HCT116 (cell line): Measurements from ENCODE around the gene MCF2L2. TPM values are rescaled to one million over a fixed set of nuclear protein-coding genes. Genes with fewer than 3 reads are reported as not detected.

Experiments
- ATAC-seq: fragments of 200-7000 bp; cut with Tn5 transposase; 2 replicates; pipeline ENCODE4 v1.9.1; 2020; ENCODE audit warnings: mild to moderate bottlenecking, moderate library complexity
- BruUV-seq: library from RNA; stranded (reverse); fragments of 400-500 nt; replicated peaks from 2 replicates; lab custom pipeline; 2021; lab: Mats Ljungman, UMichigan
- CTCF ChIA-PET: fragments of 300-600 bp; sonication (Branson Sonifier 250); formaldehyde crosslinking; loops from one replicate; lab custom pipeline; 2021; ENCODE audit warnings: antibody characterized with exemption; lab: Charles Lee
- POLR2A ChIA-PET: fragments of 300-600, 350-600 bp; sonication (Branson Sonifier 250); formaldehyde crosslinking; loops from one replicate; lab custom pipeline; 2021; ENCODE audit warnings: antibody characterized with exemption; lab: Charles Lee
- RAD21 ChIA-PET, 2 experiments: fragments of 300-600 bp; sonication (Branson Sonifier 250); formaldehyde crosslinking; loops; one replicate each; lab custom pipeline; 2023; ENCODE audit warnings: low total read pairs in 2 of 2; ENCODE audit not compliant: uncharacterized antibody in 2 of 2, unreplicated experiment in 2 of 2, low non-redundant PET in 1 of 2; lab: Charles Lee
- DNase-seq: peaks from one replicate; pipeline ENCODE4 v3.0.0-alpha.2; 2010; ENCODE audit warnings: low read depth, low spot score
- H2AFZ ChIP-seq: fragments of 200-600 bp; shearing (Covaris generic), sonication (generic); 2 replicates; pipeline ENCODE4 v1.6.1; 2017; ENCODE audit warnings: low read depth, mixed run types, mixed read lengths, antibody characterized with exemption, low read length; ENCODE audit not compliant: poor library complexity, severe bottlenecking
- H3K27ac ChIP-seq: 2 replicates; pipeline ENCODE4 v1.5.1; 2012; ENCODE audit warnings: low read depth, low read length
- H3K27me3 ChIP-seq: fragments of 200-600 bp; sonication (generic); 2 replicates; pipeline ENCODE4 v1.6.1; 2016; ENCODE audit warnings: mixed run types, low read length, mixed read lengths; ENCODE audit not compliant: insufficient read depth
- H3K36me3 ChIP-seq, 2 experiments: fragments of 200-500 bp in 1 of 2; fragments of 200-600 bp in 1 of 2; sonication (Bioruptor generic) in 1 of 2; sonication (generic) in 1 of 2; 2 replicates each; pipeline versions ENCODE4 v1.5.1 to v1.6.1; 2014 to 2016; ENCODE audit warnings: low read length in 2 of 2, inconsistent platforms in 1 of 2, mixed read lengths in 1 of 2, mixed run types in 1 of 2; ENCODE audit not compliant: insufficient read depth in 2 of 2, control insufficient read depth in 1 of 2
- H3K4me1 ChIP-seq, 2 experiments: fragments of 200-600 bp in 1 of 2; sonication (generic) in 1 of 2; 2 replicates each; pipeline versions ENCODE4 v1.5.1 to v1.6.1; 2012 to 2017; ENCODE audit warnings: low read length in 2 of 2, inconsistent platforms in 1 of 2, mild to moderate bottlenecking in 1 of 2, mixed read lengths in 1 of 2, mixed run types in 1 of 2, moderate library complexity in 1 of 2; ENCODE audit not compliant: insufficient read depth in 2 of 2, control insufficient read depth in 1 of 2
- H3K4me2 ChIP-seq: fragments of 200-600 bp; sonication (generic); 2 replicates; pipeline ENCODE4 v1.6.1; 2017; ENCODE audit warnings: mixed run types, low read length, mixed read lengths
- H3K4me3 ChIP-seq, 2 experiments: fragments of 200-600 bp in 1 of 2; sonication (generic) in 1 of 2; replicated peaks in 1 of 2; 2 replicates each; pipeline ENCODE4 v1.5.1; 2011 to 2016; ENCODE audit warnings: low read length in 2 of 2, control low read depth in 1 of 2, low read depth in 1 of 2, mild to moderate bottlenecking in 1 of 2, mixed read lengths in 1 of 2, mixed run types in 1 of 2
- H3K79me2 ChIP-seq: fragments of 200-600 bp; sonication (generic); 2 replicates; pipeline ENCODE4 v1.6.1; 2017; ENCODE audit warnings: mild to moderate bottlenecking, mixed run types, low read length, moderate library complexity, mixed read lengths; ENCODE audit not compliant: insufficient read depth
- H3K9ac ChIP-seq: fragments of 200-600 bp; sonication (generic); 2 replicates; pipeline ENCODE4 v1.6.1; 2016; ENCODE audit warnings: low read length, mixed read lengths
- H3K9me2 ChIP-seq: fragments of 200-600 bp; sonication (generic), shearing (Covaris generic); 2 replicates; pipeline ENCODE4 v1.6.1; 2017; ENCODE audit warnings: mixed run types, mild to moderate bottlenecking, moderate library complexity; ENCODE audit not compliant: insufficient read depth
- H3K9me3 ChIP-seq, 2 experiments: fragments of 200-500 bp in 1 of 2; fragments of 200-600 bp in 1 of 2; sonication (Bioruptor generic) in 1 of 2; sonication (generic) in 1 of 2; 2 replicates each; pipeline ENCODE4 v1.6.1; 2014 to 2017; ENCODE audit warnings: low read length in 2 of 2, mixed read lengths in 2 of 2, inconsistent platforms in 1 of 2, low read depth in 1 of 2, mild to moderate bottlenecking in 1 of 2, mixed run types in 1 of 2, moderate library complexity in 1 of 2; ENCODE audit not compliant: control insufficient read depth in 1 of 2, insufficient read depth in 1 of 2
- H4K20me1 ChIP-seq: fragments of 200-600 bp; sonication (generic), shearing (Covaris generic); 2 replicates; pipeline ENCODE4 v1.6.1; 2017; ENCODE audit warnings: mixed run types, mild to moderate bottlenecking, moderate library complexity; ENCODE audit not compliant: insufficient read depth
- ELF1 ChIP-seq: IDR thresholded peaks from 2 replicates; pipeline ENCODE4 v1.6.1; 2012; ENCODE audit warnings: low read depth, borderline replicate concordance
- EZH2 ChIP-seq: fragments of 200-600 bp; sonication (generic); IDR thresholded peaks from 2 replicates; pipeline ENCODE4 v1.6.1; 2017; ENCODE audit warnings: antibody characterized with exemption, mixed run types
- EZH2phosphoT487 ChIP-seq: fragments of 200-600 bp; IDR thresholded peaks from 2 replicates; pipeline ENCODE4 v1.6.1; 2018; ENCODE audit warnings: antibody characterized with exemption, borderline replicate concordance
- POLR2A ChIP-seq: IDR thresholded peaks from 2 replicates; pipeline ENCODE4 v1.7.0; 2011; ENCODE audit warnings: borderline replicate concordance; ENCODE audit not compliant: insufficient read depth, insufficient read length; ENCODE audit errors: extremely low read depth
- POLR2AphosphoS5 ChIP-seq: IDR thresholded peaks from 2 replicates; pipeline ENCODE4 v1.6.1; 2011; ENCODE audit warnings: mild to moderate bottlenecking, low read depth, low read length, moderate library complexity
- RAD21 ChIP-seq: IDR thresholded peaks from 2 replicates; pipeline ENCODE4 v1.6.1; 2012; ENCODE audit warnings: low read depth, mild to moderate bottlenecking
- SIN3A ChIP-seq: IDR thresholded peaks from 2 replicates; pipeline ENCODE4 v1.6.1; 2012; ENCODE audit warnings: low read depth
- SP1 ChIP-seq: IDR thresholded peaks from 2 replicates; pipeline ENCODE4 v1.6.1; 2012; ENCODE audit warnings: low read depth
- SRF ChIP-seq: IDR thresholded peaks from 2 replicates; pipeline ENCODE4 v1.6.1; 2012; ENCODE audit warnings: low read depth
- TCF7L2 ChIP-seq: IDR thresholded peaks from 2 replicates; pipeline ENCODE4 v1.7.0; 2011; ENCODE audit warnings: borderline replicate concordance, inconsistent platforms; ENCODE audit not compliant: insufficient read depth, insufficient read length; ENCODE audit errors: extremely low read depth
- ZFX ChIP-seq: fragments of 450-650 bp; IDR thresholded peaks from 2 replicates; pipeline ENCODE4 v1.6.1; 2017
- ZNF274 ChIP-seq: fragments of 200-500 bp; sonication (Bioruptor generic); IDR thresholded peaks from 2 replicates; pipeline ENCODE4 v1.6.1; 2014; ENCODE audit warnings: mild to moderate bottlenecking, low read depth, low read length, inconsistent platforms
- intact Hi-C: fragments of 100-400 bp; cut with micrococcal nuclease; formaldehyde crosslinking; loops from 2 replicates; pipeline ENCODE4 v1.10.0; 2022
- total RNA-seq: library from RNA; stranded (reverse); gene quantifications from one replicate; pipeline ENCODE4 v1.2.1, GENCODE V29; 2021; ENCODE audit not compliant: unreplicated experiment
- TF ChIP-seq, protein P1 (sequence below): IDR thresholded peaks from 2 replicates; pipeline ENCODE4 v1.6.1; 2012
- TF ChIP-seq, protein P2 (sequence below), 3 experiments: fragments of 200-600 bp in 1 of 3; sonication (generic) in 1 of 3; IDR thresholded peaks in 2 of 3; conservative IDR thresholded peaks in 1 of 3; 2 replicates each; pipeline ENCODE4 v1.5.1; 2012 to 2017; ENCODE audit warnings: low read depth in 2 of 3, low read length in 2 of 3, antibody characterized with exemption in 1 of 3, borderline replicate concordance in 1 of 3, control low read depth in 1 of 3, mild to moderate bottlenecking in 1 of 3, mixed read lengths in 1 of 3, mixed run types in 1 of 3, moderate library complexity in 1 of 3; ENCODE audit not compliant: insufficient read depth in 1 of 3
- TF ChIP-seq, protein P3 (sequence below): IDR thresholded peaks from 2 replicates; pipeline ENCODE4 v1.6.1; 2012; ENCODE audit warnings: low read depth

MCF2L2 gene
- total RNA-seq, 1 experiment from 2014 or later: 1.5 TPM

DNA sequence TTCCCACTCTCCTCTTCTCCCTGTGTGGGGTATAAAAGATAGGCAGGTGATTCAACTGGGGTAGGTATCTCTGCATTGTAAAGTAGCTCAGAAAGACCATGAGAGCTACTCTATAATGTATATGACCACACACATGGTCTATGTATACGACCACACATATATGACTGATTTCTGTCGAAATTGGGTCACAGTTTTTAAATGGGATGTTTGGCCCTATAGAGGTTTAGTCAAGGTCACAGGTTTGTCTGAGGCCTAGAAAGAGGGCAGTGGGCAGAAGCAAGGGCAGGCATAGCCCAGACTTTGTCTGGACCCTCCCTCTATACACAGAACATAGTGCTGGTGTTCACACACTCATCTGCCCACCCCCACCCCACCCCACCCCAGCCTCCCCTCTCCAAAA is 270.3 kb downstream of the MCF2L2 start:
- Histone ChIP-seq H3K36me3 (no peaks in the 10 kb centered on the region), H3K79me2 (no peaks in the 10 kb centered on the region)
- TF ChIP-seq ZFX: no peak
- TF ChIP-seq SIN3A: no peak
- no peak for TF ChIP-seq ZNF274
- TF ChIP-seq TCF7L2: no peak
- no peak for TF ChIP-seq RAD21
- no peak for TF ChIP-seq EZH2
- TF ChIP-seq SP1: no peak
- no peak for TF ChIP-seq ELF1
- TF ChIP-seq, protein P1, sequence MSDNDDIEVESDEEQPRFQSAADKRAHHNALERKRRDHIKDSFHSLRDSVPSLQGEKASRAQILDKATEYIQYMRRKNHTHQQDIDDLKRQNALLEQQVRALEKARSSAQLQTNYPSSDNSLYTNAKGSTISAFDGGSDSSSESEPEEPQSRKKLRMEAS: no peak
- no peak for TF ChIP-seq EZH2phosphoT487
- TF ChIP-seq, all 23 proteins: peak for 0
- ChIA-PET CTCF (no interaction called here), RAD21 (no interaction called here), POLR2A (no interaction called here)
- Histone ChIP-seq H3K27ac (no peak overlapping the region), H3K9me3 (no peaks in the 10 kb centered on the region), H3K27me3 (no peaks in the 10 kb centered on the region), H3K4me1 (peaks cover 3 to 38% of the 10 kb centered on the region in 2 experiments; a peak in 3 of 4 replicates), H3K9me2 (no peaks in the 10 kb centered on the region), H3K4me3 (no peak overlapping the region), H3K4me2 (no peak overlapping the region), H4K20me1 (no peaks in the 10 kb centered on the region), H2AFZ (no peak overlapping the region), H3K9ac (no peak overlapping the region)
- DNase-seq (no peak), ATAC-seq (no peak)
- intact Hi-C loops: no loop called here
- BruUV-seq: no TSS peak

DNA sequence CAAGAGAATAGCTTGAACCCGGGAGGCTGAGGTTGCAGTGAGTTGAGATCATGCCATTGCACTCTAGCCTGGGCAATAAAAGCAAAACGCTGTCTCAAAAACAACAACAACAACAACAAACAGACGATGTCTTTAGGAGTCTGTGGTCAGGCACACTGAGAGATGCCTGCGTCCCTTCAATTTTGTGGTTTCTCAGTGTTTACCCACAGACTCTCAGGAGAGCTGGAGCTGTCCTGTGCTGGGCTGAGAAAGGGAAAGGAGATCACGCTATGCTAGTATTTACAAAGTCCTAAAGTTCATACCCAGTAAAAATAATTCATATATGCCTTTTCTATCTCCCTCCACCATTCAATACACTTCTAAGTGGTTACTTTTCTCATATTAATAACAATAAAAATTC is 272.2 kb downstream of the MCF2L2 start:
- ChIA-PET RAD21 (no interaction called here), POLR2A (no interaction called here), CTCF (no interaction called here)
- Histone ChIP-seq H2AFZ (no peak overlapping the region), H3K9me3 (no peaks in the 10 kb centered on the region), H3K4me1 (peaks cover 0 to 27% of the 10 kb centered on the region in 2 experiments; a peak in 2 of 4 replicates), H3K9me2 (no peaks in the 10 kb centered on the region), H3K27ac (no peak overlapping the region), H4K20me1 (no peaks in the 10 kb centered on the region), H3K4me2 (no peak overlapping the region), H3K4me3 (no peak overlapping the region), H3K79me2 (no peaks in the 10 kb centered on the region), H3K27me3 (no peaks in the 10 kb centered on the region), H3K9ac (no peak overlapping the region), H3K36me3 (no peaks in the 10 kb centered on the region)
- no peak for DNase-seq
- no TSS peak for BruUV-seq
- intact Hi-C loops: no loop called here
- no peak for ATAC-seq
- TF ChIP-seq, protein P1: no peak
- TF ChIP-seq TCF7L2 (no peak), SRF (no peak), ZFX (no peak), EZH2 (no peak), RAD21 (no peak), POLR2A (no peak), POLR2AphosphoS5 (no peak)
- TF ChIP-seq, protein P2, sequence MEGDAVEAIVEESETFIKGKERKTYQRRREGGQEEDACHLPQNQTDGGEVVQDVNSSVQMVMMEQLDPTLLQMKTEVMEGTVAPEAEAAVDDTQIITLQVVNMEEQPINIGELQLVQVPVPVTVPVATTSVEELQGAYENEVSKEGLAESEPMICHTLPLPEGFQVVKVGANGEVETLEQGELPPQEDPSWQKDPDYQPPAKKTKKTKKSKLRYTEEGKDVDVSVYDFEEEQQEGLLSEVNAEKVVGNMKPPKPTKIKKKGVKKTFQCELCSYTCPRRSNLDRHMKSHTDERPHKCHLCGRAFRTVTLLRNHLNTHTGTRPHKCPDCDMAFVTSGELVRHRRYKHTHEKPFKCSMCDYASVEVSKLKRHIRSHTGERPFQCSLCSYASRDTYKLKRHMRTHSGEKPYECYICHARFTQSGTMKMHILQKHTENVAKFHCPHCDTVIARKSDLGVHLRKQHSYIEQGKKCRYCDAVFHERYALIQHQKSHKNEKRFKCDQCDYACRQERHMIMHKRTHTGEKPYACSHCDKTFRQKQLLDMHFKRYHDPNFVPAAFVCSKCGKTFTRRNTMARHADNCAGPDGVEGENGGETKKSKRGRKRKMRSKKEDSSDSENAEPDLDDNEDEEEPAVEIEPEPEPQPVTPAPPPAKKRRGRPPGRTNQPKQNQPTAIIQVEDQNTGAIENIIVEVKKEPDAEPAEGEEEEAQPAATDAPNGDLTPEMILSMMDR (IDR thresholded peaks at IDR 0.05 in 2 of 3, conservative IDR thresholded peaks at IDR 0.05 in 1 of 3; ENCODE audit: borderline replicate concordance in 1 of 3, insufficient read depth in 1 of 3, low read depth in 2 of 3, low read length in 2 of 3): no peak
- TF ChIP-seq, protein P3, sequence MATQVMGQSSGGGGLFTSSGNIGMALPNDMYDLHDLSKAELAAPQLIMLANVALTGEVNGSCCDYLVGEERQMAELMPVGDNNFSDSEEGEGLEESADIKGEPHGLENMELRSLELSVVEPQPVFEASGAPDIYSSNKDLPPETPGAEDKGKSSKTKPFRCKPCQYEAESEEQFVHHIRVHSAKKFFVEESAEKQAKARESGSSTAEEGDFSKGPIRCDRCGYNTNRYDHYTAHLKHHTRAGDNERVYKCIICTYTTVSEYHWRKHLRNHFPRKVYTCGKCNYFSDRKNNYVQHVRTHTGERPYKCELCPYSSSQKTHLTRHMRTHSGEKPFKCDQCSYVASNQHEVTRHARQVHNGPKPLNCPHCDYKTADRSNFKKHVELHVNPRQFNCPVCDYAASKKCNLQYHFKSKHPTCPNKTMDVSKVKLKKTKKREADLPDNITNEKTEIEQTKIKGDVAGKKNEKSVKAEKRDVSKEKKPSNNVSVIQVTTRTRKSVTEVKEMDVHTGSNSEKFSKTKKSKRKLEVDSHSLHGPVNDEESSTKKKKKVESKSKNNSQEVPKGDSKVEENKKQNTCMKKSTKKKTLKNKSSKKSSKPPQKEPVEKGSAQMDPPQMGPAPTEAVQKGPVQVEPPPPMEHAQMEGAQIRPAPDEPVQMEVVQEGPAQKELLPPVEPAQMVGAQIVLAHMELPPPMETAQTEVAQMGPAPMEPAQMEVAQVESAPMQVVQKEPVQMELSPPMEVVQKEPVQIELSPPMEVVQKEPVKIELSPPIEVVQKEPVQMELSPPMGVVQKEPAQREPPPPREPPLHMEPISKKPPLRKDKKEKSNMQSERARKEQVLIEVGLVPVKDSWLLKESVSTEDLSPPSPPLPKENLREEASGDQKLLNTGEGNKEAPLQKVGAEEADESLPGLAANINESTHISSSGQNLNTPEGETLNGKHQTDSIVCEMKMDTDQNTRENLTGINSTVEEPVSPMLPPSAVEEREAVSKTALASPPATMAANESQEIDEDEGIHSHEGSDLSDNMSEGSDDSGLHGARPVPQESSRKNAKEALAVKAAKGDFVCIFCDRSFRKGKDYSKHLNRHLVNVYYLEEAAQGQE: no peak
